HepG2 (cell line): ENCODE measurements around the gene MRNIP. TPM values are rescaled to one million over a fixed set of nuclear protein-coding genes. Genes with fewer than 3 reads are reported as not detected.

Experiments used
- ARNTL ChIP-seq: sonication (generic); formaldehyde crosslinking; IDR thresholded peaks from 2 replicates; pipeline ENCODE4 v1.4.0; 2020; ENCODE audit warnings: mild to moderate bottlenecking, missing genetic modification reagents
- ATF5 ChIP-seq: sonication (generic); formaldehyde crosslinking; IDR thresholded peaks from 2 replicates; pipeline ENCODE4 v1.4.0; 2020; ENCODE audit warnings: mild to moderate bottlenecking, low read depth, missing genetic modification reagents
- HNRNPLL ChIP-seq: fragments of 200-400 bp; formaldehyde crosslinking; IDR thresholded peaks from 2 replicates; pipeline ENCODE4 v1.6.1; 2017; ENCODE audit warnings: mild to moderate bottlenecking, low read depth, low read length; ENCODE audit not compliant: poor library complexity, severe bottlenecking
- KMT2A ChIP-seq: sonication (generic); formaldehyde crosslinking; IDR thresholded peaks from 2 replicates; pipeline ENCODE4 v1.4.0; 2020; ENCODE audit warnings: missing genetic modification reagents
- NONO ChIP-seq, 2 experiments: fragments of 450-650 bp in 1 of 2; sonication (generic) in 1 of 2; formaldehyde crosslinking in 1 of 2; IDR thresholded peaks in 1 of 2; conservative IDR thresholded peaks in 1 of 2; 2 replicates each; pipeline versions ENCODE4 v1.6.1 to v1.8.0; 2017 to 2022; ENCODE audit warnings: mild to moderate bottlenecking in 1 of 2, missing genetic modification reagents in 1 of 2, moderate library complexity in 1 of 2
- NR1H2 ChIP-seq: sonication (generic); formaldehyde crosslinking; IDR thresholded peaks from 2 replicates; pipeline ENCODE4 v1.8.1; 2022; ENCODE audit warnings: low read depth, missing genetic modification reagents, borderline replicate concordance
- PRDM15 ChIP-seq: sonication (generic); formaldehyde crosslinking; IDR thresholded peaks from 2 replicates; pipeline ENCODE4 v1.4.0; 2020; ENCODE audit warnings: missing genetic modification reagents
- U2AF2 ChIP-seq: fragments of 200-400 bp; formaldehyde crosslinking; IDR thresholded peaks from 2 replicates; pipeline ENCODE4 v1.6.1; 2017; ENCODE audit warnings: low read depth, mild to moderate bottlenecking, low read length
- ZBTB20 ChIP-seq: sonication (generic); formaldehyde crosslinking; IDR thresholded peaks from 2 replicates; pipeline ENCODE4 v1.8.1; 2023; ENCODE audit warnings: missing genetic modification reagents, low read depth, mild to moderate bottlenecking, borderline replicate concordance
- ZFP90 ChIP-seq: sonication (generic); formaldehyde crosslinking; IDR thresholded peaks from 2 replicates; pipeline ENCODE4 v1.8.0; 2022; ENCODE audit warnings: missing genetic modification reagents, mild to moderate bottlenecking, inconsistent platforms, borderline replicate concordance
- ZMAT3 ChIP-seq: sonication (generic); formaldehyde crosslinking; conservative IDR thresholded peaks from 2 replicates; pipeline ENCODE4 v1.7.0; 2021; ENCODE audit warnings: missing genetic modification reagents
- ZNF138 ChIP-seq: sonication (generic); formaldehyde crosslinking; IDR thresholded peaks from 2 replicates; pipeline ENCODE4 v1.5.0; 2020; ENCODE audit warnings: mild to moderate bottlenecking, low read depth, missing genetic modification reagents
- polyA plus RNA-seq, 8 experiments: library from polyadenylated mRNA; depleted of rRNA in 3 of 8; stranded (reverse) in 7 of 8; unstranded in 1 of 8; fragments of >200 nt; fragmentation: Illumina TruSeq in 4 of 8; extraction: Trizol in 4 of 8; gene quantifications; 2 replicates each; pipeline versions ENCODE4 v1.2.1 to v1.2.3, GENCODE V29; 2011 to 2016; ENCODE audit warnings: low read depth in 4 of 8, missing spikeins in 1 of 8, mixed read lengths in 1 of 8; ENCODE audit not compliant: insufficient read depth in 1 of 8
- total RNA-seq, 5 experiments: library from RNA; depleted of rRNA; stranded (reverse); fragments of >200 nt; fragmentation: Illumina TruSeq; extraction: Trizol; gene quantifications; 2 replicates each; pipeline ENCODE4 v1.2.3, GENCODE V29; 2016; ENCODE audit warnings: low read depth in 1 of 5
- TF ChIP-seq, protein P1 (sequence below): IDR thresholded peaks from 2 replicates; pipeline ENCODE4 v1.6.1; 2016; ENCODE audit warnings: mild to moderate bottlenecking, missing biosample characterization, missing genetic modification reagents
- TF ChIP-seq, protein P2 (sequence below): sonication (generic); formaldehyde crosslinking; IDR thresholded peaks from 2 replicates; pipeline ENCODE4 v1.4.0; 2020; ENCODE audit warnings: missing genetic modification reagents
- TF ChIP-seq, protein P3 (sequence below): sonication (generic); formaldehyde crosslinking; IDR thresholded peaks from 2 replicates; pipeline ENCODE4 v1.5.0; 2020; ENCODE audit warnings: missing genetic modification reagents, mild to moderate bottlenecking, borderline replicate concordance
- TF ChIP-seq, protein P4 (sequence below): sonication (generic); formaldehyde crosslinking; IDR thresholded peaks from 2 replicates; pipeline ENCODE4 v1.5.1; 2020; ENCODE audit warnings: mild to moderate bottlenecking, missing genetic modification reagents

MRNIP gene
- total and polyA plus RNA-seq, 2 of the 13 experiments (the other 11 are each of a cell fraction or from before 2014, with no cell fraction given), result 15.5 to 34.1 TPM

GRCh38 chr5:179805070-179805528 lies 53.5 kb downstream of the MRNIP start (continued):
- TF ChIP-seq ZMAT3 (CRISPR knock-in tag), result 0 out of 2 replicates have a peak, but pooled peaks have one; percentile 14
- TF ChIP-seq ARNTL (CRISPR knock-in tag), result peak; percentile 11; the same call in 1 of the 2 replicates
- TF ChIP-seq, protein P1, sequence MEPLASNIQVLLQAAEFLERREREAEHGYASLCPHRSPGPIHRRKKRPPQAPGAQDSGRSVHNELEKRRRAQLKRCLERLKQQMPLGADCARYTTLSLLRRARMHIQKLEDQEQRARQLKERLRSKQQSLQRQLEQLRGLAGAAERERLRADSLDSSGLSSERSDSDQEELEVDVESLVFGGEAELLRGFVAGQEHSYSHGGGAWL, result peak; percentile 25; the same call in 1 of the 2 replicates
- peak; percentile 17; the same call in 1 of the 2 replicates for TF ChIP-seq ZBTB20
- TF ChIP-seq, protein P2, sequence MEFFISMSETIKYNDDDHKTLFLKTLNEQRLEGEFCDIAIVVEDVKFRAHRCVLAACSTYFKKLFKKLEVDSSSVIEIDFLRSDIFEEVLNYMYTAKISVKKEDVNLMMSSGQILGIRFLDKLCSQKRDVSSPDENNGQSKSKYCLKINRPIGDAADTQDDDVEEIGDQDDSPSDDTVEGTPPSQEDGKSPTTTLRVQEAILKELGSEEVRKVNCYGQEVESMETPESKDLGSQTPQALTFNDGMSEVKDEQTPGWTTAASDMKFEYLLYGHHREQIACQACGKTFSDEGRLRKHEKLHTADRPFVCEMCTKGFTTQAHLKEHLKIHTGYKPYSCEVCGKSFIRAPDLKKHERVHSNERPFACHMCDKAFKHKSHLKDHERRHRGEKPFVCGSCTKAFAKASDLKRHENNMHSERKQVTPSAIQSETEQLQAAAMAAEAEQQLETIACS, result peak; percentile 6; the same call in 1 of the 2 replicates
- peak; percentile 25 for TF ChIP-seq HNRNPLL
- TF ChIP-seq ZNF138, result 0 out of 2 replicates have a peak, but pooled peaks have one; percentile 11
- TF ChIP-seq ATF5 (CRISPR knock-in tag), result 0 out of 2 replicates have a peak, but pooled peaks have one; percentile 26
- 0 out of 2 replicates have a peak, but pooled peaks have one; percentile 14 for TF ChIP-seq KMT2A (CRISPR knock-in tag)
- TF ChIP-seq, protein P3, sequence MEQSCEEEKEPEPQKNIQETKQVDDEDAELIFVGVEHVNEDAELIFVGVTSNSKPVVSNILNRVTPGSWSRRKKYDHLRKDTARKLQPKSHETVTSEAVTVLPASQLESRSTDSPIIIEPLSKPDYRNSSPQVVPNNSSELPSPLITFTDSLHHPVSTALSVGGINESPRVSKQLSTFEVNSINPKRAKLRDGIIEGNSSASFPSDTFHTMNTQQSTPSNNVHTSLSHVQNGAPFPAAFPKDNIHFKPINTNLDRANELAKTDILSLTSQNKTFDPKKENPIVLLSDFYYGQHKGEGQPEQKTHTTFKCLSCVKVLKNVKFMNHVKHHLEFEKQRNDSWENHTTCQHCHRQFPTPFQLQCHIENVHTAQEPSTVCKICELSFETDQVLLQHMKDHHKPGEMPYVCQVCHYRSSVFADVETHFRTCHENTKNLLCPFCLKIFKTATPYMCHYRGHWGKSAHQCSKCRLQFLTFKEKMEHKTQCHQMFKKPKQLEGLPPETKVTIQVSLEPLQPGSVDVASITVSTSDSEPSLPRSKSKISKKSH, result peak; percentile 11; the same call in 1 of the 2 replicates
- no peak for TF ChIP-seq NONO (IDR thresholded peaks at IDR 0.05)
- 0 out of 2 replicates have a peak, but pooled peaks have one; percentile 2 for TF ChIP-seq NONO (CRISPR knock-in tag; conservative IDR thresholded peaks at IDR 0.05)
- TF ChIP-seq U2AF2, result no peak
- TF ChIP-seq PRDM15 (CRISPR knock-in tag), result peak; percentile 9; the same call in 1 of the 2 replicates
- TF ChIP-seq, protein P4, sequence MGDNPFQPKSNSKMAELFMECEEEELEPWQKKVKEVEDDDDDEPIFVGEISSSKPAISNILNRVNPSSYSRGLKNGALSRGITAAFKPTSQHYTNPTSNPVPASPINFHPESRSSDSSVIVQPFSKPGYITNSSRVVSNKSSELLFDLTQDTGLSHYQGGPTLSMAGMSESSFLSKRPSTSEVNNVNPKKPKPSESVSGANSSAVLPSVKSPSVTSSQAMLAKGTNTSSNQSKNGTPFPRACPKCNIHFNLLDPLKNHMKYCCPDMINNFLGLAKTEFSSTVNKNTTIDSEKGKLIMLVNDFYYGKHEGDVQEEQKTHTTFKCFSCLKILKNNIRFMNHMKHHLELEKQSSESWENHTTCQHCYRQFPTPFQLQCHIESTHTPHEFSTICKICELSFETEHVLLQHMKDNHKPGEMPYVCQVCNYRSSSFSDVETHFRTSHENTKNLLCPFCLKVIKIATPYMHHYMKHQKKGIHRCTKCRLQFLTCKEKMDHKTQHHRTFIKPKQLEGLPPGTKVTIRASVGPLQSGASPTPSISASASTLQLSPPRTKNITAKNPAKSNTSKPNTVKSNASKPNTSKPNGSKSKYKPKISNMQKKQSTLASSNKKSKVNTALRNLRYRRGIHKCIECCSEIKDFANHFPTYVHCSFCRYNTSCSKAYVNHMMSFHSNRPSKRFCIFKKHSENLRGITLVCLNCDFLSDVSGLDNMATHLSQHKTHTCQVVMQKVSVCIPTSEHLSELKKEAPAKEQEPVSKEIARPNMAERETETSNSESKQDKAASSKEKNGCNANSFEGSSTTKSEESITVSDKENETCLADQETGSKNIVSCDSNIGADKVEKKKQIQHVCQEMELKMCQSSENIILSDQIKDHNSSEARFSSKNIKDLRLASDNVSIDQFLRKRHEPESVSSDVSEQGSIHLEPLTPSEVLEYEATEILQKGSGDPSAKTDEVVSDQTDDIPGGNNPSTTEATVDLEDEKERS (CRISPR knock-in tag), result 0 out of 2 replicates have a peak, but pooled peaks have one; percentile 15
- 0 out of 2 replicates have a peak, but pooled peaks have one; percentile 60 for TF ChIP-seq NR1H2 (CRISPR knock-in tag)
- TF ChIP-seq ZFP90 (CRISPR knock-in tag), result 0 out of 2 replicates have a peak, but pooled peaks have one; percentile 10
